Body of pancreas (tissue), 4 donors: Measurements from ENCODE around the gene OR5C1. TPM values are rescaled to one million over a fixed set of nuclear protein-coding genes. Genes with fewer than 3 reads are reported as not detected.

Experiments used
- ATAC-seq: fragments of 150-250 bp; one replicate; pipeline ENCODE4 v1.9.1; 2016
- DNase-seq, 4 donors: peaks; one replicate each; pipeline ENCODE4 v3.0.0-alpha.2; 2019
- H3K27ac ChIP-seq, 4 donors: fragments of 200-600 bp; sonication (generic); 1 replicate in 3 of 4; 2 replicates in 1 of 4; pipeline versions ENCODE4 v1.5.1 to v1.6.1; 2016 to 2019; ENCODE audit warnings: mild to moderate bottlenecking in 1 of 4, mixed read lengths in 1 of 4, moderate library complexity in 1 of 4
- H3K27me3 ChIP-seq, 2 donors: fragments of 200-600 bp; sonication (generic); one replicate each; pipeline ENCODE4 v1.6.0; 2016; ENCODE audit warnings: mild to moderate bottlenecking in 1 of 2
- H3K36me3 ChIP-seq, 2 donors: fragments of 200-600 bp; sonication (generic); replicated peaks in 1 of 2; 2 replicates each; pipeline ENCODE4 v1.5.1; 2016; ENCODE audit warnings: low read depth in 2 of 2; ENCODE audit not compliant: insufficient read depth in 1 of 2
- H3K4me1 ChIP-seq: fragments of 200-600 bp; sonication (generic); one replicate; pipeline ENCODE4 v1.6.0; 2016
- H3K4me3 ChIP-seq, 2 donors: fragments of 200-600 bp; sonication (generic); 1 replicate in 1 of 2; 2 replicates in 1 of 2; pipeline ENCODE4 v1.5.1; 2016 to 2019
- H3K9me3 ChIP-seq, 3 donors: fragments of 200-600 bp; sonication (generic); 1 replicate in 2 of 3; 2 replicates in 1 of 3; pipeline ENCODE4 v1.5.1; 2016
- POLR2A ChIP-seq, 3 donors: fragments of 450-650 bp; IDR thresholded peaks; one replicate each; pipeline ENCODE4 v1.6.1; 2016; ENCODE audit warnings: antibody characterized with exemption in 3 of 3, mild to moderate bottlenecking in 2 of 3
- WGBS, 2 donors: methylation state at CpG; one replicate each; pipeline ENCODE4 v1.1.5; 2017; 5-methylcytosine and 5-hydroxymethylcytosine counted together
- intact Hi-C: fragments of 100-400 bp; cut with DNase I; formaldehyde crosslinking; loops from one replicate; pipeline ENCODE4 v1.15.1; 2023
- total RNA-seq, 2 donors: library from RNA; depleted of rRNA; stranded (reverse); fragments of >200 nt; gene quantifications; one replicate each; pipeline ENCODE4 v1.1.0, GENCODE V29; 2016
- TF ChIP-seq, protein P1 (sequence below), 7 experiments: fragments of 450-650 bp in 4 of 7; fragments of 200-600 bp in 3 of 7; sonication (generic) in 3 of 7; IDR thresholded peaks; one replicate each; pipeline ENCODE4 v1.5.1; 2016 to 2019; ENCODE audit warnings: antibody characterized with exemption in 7 of 7

The OR5C1 gene
- total RNA-seq = not detected

- intact Hi-C loops = no loop called here
- ATAC-seq (no peak), DNase-seq (no peak)
- no peaks in the 10 kb centered on the region for H3K4me1 ChIP-seq
- no peaks in the 10 kb centered on the region for H3K36me3 ChIP-seq
- no peak within 1 kb of the TSS for H3K27ac ChIP-seq
- TF ChIP-seq POLR2A (IDR thresholded peaks at IDR 0.05) = no peak
- TF ChIP-seq, protein P1, sequence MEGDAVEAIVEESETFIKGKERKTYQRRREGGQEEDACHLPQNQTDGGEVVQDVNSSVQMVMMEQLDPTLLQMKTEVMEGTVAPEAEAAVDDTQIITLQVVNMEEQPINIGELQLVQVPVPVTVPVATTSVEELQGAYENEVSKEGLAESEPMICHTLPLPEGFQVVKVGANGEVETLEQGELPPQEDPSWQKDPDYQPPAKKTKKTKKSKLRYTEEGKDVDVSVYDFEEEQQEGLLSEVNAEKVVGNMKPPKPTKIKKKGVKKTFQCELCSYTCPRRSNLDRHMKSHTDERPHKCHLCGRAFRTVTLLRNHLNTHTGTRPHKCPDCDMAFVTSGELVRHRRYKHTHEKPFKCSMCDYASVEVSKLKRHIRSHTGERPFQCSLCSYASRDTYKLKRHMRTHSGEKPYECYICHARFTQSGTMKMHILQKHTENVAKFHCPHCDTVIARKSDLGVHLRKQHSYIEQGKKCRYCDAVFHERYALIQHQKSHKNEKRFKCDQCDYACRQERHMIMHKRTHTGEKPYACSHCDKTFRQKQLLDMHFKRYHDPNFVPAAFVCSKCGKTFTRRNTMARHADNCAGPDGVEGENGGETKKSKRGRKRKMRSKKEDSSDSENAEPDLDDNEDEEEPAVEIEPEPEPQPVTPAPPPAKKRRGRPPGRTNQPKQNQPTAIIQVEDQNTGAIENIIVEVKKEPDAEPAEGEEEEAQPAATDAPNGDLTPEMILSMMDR (IDR thresholded peaks at IDR 0.05) = no peak
- no peak within 1 kb of the TSS for H3K4me3 ChIP-seq
- no peaks in the 10 kb centered on the region for H3K27me3 ChIP-seq
- no peaks in the 10 kb centered on the region for H3K9me3 ChIP-seq
- 89 to 93% methylated on average over 11 to 12 of the region's 12 CpGs for WGBS, 2 donors
Measured at GRCh38 chr9:122788831-122789230, at the start of gene OR5C1. Gene OR5C1, plus strand, starts transcription at chr9:122788933. Its CDS starts 0 bp downstream, at chr9:122788933.

DNA sequence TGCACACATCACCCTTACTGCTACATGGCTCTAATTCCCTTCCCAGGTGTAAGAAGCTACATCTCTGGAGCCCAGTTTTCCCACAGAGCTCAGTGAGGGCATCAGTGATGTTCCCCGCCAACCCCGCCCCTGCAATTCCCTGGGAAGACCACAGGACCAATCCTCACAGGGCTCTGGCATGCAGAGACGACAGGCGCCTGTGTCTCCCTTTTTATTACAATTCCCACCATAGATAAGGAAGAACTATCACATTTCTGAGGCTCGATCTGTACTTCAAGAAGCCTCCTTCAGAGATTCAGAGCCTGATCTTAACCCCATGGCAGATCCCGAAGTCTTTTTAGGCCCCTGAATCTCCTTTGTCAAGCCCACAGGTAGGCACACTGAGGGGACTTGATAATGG is 46.7 kb upstream of the OR5C1 start, which contains the start of gene OR1L6:
Gene OR1L6 (plus strand): TSS at position 301 of the 400 bp plus-strand sequence. CDS start 7,545 bp downstream, outside the sequence.
- intact Hi-C loops = no loop called here
- Histone ChIP-seq H3K4me1 (no peaks in the 10 kb centered on the region), H3K36me3 (no peaks in the 10 kb centered on the region), H3K9me3 (peaks cover 0 to 3% (median 0%) of the 10 kb centered on the region in 3 donors), H3K27ac (no peak within 1 kb of the TSS), H3K4me3 (no peak within 1 kb of the TSS), H3K27me3 (no peaks in the 10 kb centered on the region)
- DNase-seq (no peak), ATAC-seq (no peak)
- TF ChIP-seq, protein P1 (IDR thresholded peaks at IDR 0.05) = no peak
- TF ChIP-seq POLR2A (IDR thresholded peaks at IDR 0.05) = no peak
- 61 to 79% methylated on average over 6 of the region's 6 CpGs for WGBS, 2 donors

DNA sequence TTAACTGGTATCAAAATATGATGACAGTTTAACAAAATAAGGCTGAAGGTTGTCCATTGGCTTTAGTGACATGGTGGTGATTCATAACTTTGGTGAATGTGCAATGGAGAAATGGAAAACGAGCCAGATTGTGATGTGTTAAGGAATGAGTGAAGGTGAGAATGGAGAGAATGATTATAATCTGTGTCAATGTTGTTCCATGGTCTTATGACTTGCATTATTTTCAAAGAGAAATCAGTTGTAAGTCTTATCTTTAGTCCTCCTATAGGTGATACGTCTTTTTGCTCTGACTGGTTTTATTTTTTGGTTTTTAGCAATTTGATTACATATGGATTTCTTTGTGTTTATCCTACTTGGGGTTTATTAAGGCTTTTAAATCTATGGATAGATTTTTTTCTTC is 33.9 kb upstream of the OR5C1 start:
- Histone ChIP-seq H3K27me3 (no peaks in the 10 kb centered on the region), H3K36me3 (no peaks in the 10 kb centered on the region), H3K9me3 (no peaks in the 10 kb centered on the region), H3K4me1 (no peaks in the 10 kb centered on the region), H3K27ac (no peak overlapping the region), H3K4me3 (no peak overlapping the region)
- ATAC-seq = no peak
- DNase-seq = no peak
- TF ChIP-seq, protein P1 (IDR thresholded peaks at IDR 0.05) = no peak
- no peak for TF ChIP-seq POLR2A (IDR thresholded peaks at IDR 0.05)
- 37 to 40% methylated on average over 2 of the region's 2 CpGs for WGBS, 2 donors
- intact Hi-C loops = no loop called here

GRCh38 chr9:122767817-122768216 is 20.9 kb upstream of the OR5C1 start:
- Histone ChIP-seq H3K9me3 (peaks cover 0 to 11% (median 0%) of the 10 kb centered on the region in 3 donors), H3K4me1 (no peaks in the 10 kb centered on the region), H3K36me3 (no peaks in the 10 kb centered on the region), H3K4me3 (no peak overlapping the region), H3K27me3 (no peaks in the 10 kb centered on the region), H3K27ac (no peak overlapping the region)
- no peak for TF ChIP-seq POLR2A (IDR thresholded peaks at IDR 0.05)
- TF ChIP-seq, protein P1 (IDR thresholded peaks at IDR 0.05) = no peak
- intact Hi-C loops = no loop called here
- DNase-seq (no peak), ATAC-seq (no peak)
- WGBS, 2 donors = 70 to 77% methylated on average over 2 to 4 of the region's 4 CpGs

DNA sequence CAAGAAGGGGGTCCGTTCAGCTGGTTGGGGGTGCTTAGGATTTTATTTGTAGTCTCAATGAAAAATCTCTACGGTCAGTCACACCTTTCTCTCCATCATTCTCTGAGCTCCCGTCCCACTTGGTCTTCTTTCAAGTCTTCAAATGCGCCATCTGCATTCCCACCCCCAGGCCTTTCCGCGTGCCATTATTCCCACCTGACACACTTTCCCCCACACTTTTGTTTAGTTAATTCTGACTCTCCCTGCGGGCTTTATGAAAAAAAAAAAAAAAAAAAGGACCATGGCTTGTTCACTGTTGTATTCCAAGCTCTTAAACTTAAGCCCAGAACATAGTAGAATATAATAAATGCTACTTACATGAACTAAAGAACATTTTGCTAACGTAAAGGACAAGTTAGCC is 11.7 kb upstream of the OR5C1 start:
- intact Hi-C loops = no loop called here
- Histone ChIP-seq H3K36me3 (no peaks in the 10 kb centered on the region), H3K4me1 (no peaks in the 10 kb centered on the region), H3K4me3 (no peak overlapping the region), H3K27ac (no peak overlapping the region), H3K9me3 (no peaks in the 10 kb centered on the region), H3K27me3 (no peaks in the 10 kb centered on the region)
- DNase-seq (no peak), ATAC-seq (no peak)
- 81 to 88% methylated on average over 8 of the region's 8 CpGs for WGBS, 2 donors
- TF ChIP-seq POLR2A (IDR thresholded peaks at IDR 0.05) = no peak
- TF ChIP-seq, protein P1 (IDR thresholded peaks at IDR 0.05) = no peak
